NCI-H510A (cell line): ENCODE results near the gene CCDC167.
"Not testable (repeated sequence)": the region's sequence is repeated elsewhere in the genome, so short reads cannot be mapped to it uniquely, and the experiment has no call there.

Source experiments
- DNase-seq: peaks from one replicate; lab custom pipeline; 2025; lab: John Stamatoyannopoulos, UW

CCDC167 gene

GRCh38 chr6:37511201-37511600, 11.5 kb upstream of the CCDC167 start:
- DNase-seq = no peak

- peak; percentile 20 for DNase-seq
Measured at GRCh38 chr6:37507690-37508421, 8.2 kb upstream of the CCDC167 start.

- no peak for DNase-seq
Measured at GRCh38 chr6:37507077-37507476, 7.4 kb upstream of the CCDC167 start.

- no peak for DNase-seq
Measured at GRCh38 chr6:37506479-37506878, 6.8 kb upstream of the CCDC167 start.

- no peak for DNase-seq
Measured at GRCh38 chr6:37504024-37504423, 4.3 kb upstream of the CCDC167 start.

GRCh38 chr6:37503309-37503965, 3.7 kb upstream of the CCDC167 start:
- DNase-seq = no peak

GRCh38 chr6:37502703-37503291, 3.1 kb upstream of the CCDC167 start:
- no peak for DNase-seq

GRCh38 chr6:37501632-37502491, 2.2 kb upstream of the CCDC167 start:
- no peak for DNase-seq

GRCh38 chr6:37500904-37501303, 1.2 kb upstream of the CCDC167 start:
- DNase-seq = not testable (repeated sequence)

GRCh38 chr6:37500294-37500608, 558 bp upstream of the CCDC167 start:
- DNase-seq = no peak

- no peak for DNase-seq
Measured at GRCh38 chr6:37496951-37497885, 2.5 kb downstream of the CCDC167 start.

GRCh38 chr6:37495244-37495934, 4.3 kb downstream of the CCDC167 start:
- DNase-seq = peak; percentile 47

- no peak for DNase-seq
Measured at GRCh38 chr6:37493661-37493995, 6.1 kb downstream of the CCDC167 start.

- peak; percentile 58 for DNase-seq
Measured at GRCh38 chr6:37492991-37493660, 6.6 kb downstream of the CCDC167 start.

- DNase-seq = no peak
Measured at GRCh38 chr6:37492236-37492972, 7.3 kb downstream of the CCDC167 start.

GRCh38 chr6:37491830-37492208, 7.9 kb downstream of the CCDC167 start:
- DNase-seq = no peak

GRCh38 chr6:37491171-37491829, 8.4 kb downstream of the CCDC167 start:
- DNase-seq = no peak

GRCh38 chr6:37490536-37491170, 9.0 kb downstream of the CCDC167 start:
- no peak for DNase-seq
